IgD-negative memory B cell (primary cell): ENCODE results near the gene COL1A1. TPM values are rescaled to one million over a fixed set of nuclear protein-coding genes. Genes with fewer than 3 reads are reported as not detected.
A peak's percentile ranks its signal among the peaks of the same experiment; 100 is the strongest.

Experiments
- H3K27ac Mint-ChIP-seq, 3 donors: one replicate each; pipeline ENCODE4 v1.8.0; 2020 to 2022; ENCODE audit warnings: mild to moderate bottlenecking in 3 of 3, mixed read lengths in 3 of 3, moderate library complexity in 1 of 3
- H3K27me3 Mint-ChIP-seq: one replicate; pipeline ENCODE4 v1.8.0; 2021; ENCODE audit warnings: mixed read lengths
- H3K36me3 Mint-ChIP-seq: one replicate; pipeline ENCODE4 v1.8.0; 2020; ENCODE audit warnings: mild to moderate bottlenecking, mixed read lengths
- H3K4me1 Mint-ChIP-seq, 3 donors: one replicate each; pipeline ENCODE4 v1.8.0; 2020 to 2022; ENCODE audit warnings: mixed read lengths in 3 of 3, mild to moderate bottlenecking in 1 of 3
- H3K4me3 Mint-ChIP-seq, 4 donors: one replicate each; pipeline ENCODE4 v1.8.0; 2020 to 2022; ENCODE audit warnings: mild to moderate bottlenecking in 4 of 4, mixed read lengths in 4 of 4, moderate library complexity in 3 of 4
- H3K9me3 Mint-ChIP-seq, 3 donors: one replicate each; pipeline ENCODE4 v1.8.0; 2020 to 2021; ENCODE audit warnings: mixed read lengths in 3 of 3, mild to moderate bottlenecking in 1 of 3
- polyA plus RNA-seq: library from polyadenylated mRNA; unstranded; fragments of 300-500 nt; fragmentation: Illumina TruSeq; gene quantifications from one replicate; pipeline ENCODE4 v1.2.3, GENCODE V29; 2021

Gene COL1A1
- polyA plus RNA-seq, 1 donor from 2014 or later, result 0.74 TPM

GRCh38 chr17:50155115-50155819 is 46.2 kb downstream of the COL1A1 start:
- H3K27me3 Mint-ChIP-seq, result no peaks in the 10 kb centered on the region
- no peaks in the 10 kb centered on the region for H3K36me3 Mint-ChIP-seq
- H3K4me3 Mint-ChIP-seq, result peak overlapping the region in 2 of 4 donors; percentile 45 to 55
- H3K27ac Mint-ChIP-seq, result peak overlapping the region; percentile 13 to 99 (median 78)
- H3K4me1 Mint-ChIP-seq, result peaks cover 4 to 23% (median 11%) of the 10 kb centered on the region in 3 donors
- H3K9me3 Mint-ChIP-seq, result no peaks in the 10 kb centered on the region

GRCh38 chr17:50154604-50155003 is 46.8 kb downstream of the COL1A1 start:
- Mint-ChIP-seq H3K4me1 (peaks cover 0 to 21% (median 11%) of the 10 kb centered on the region in 3 donors), H3K9me3 (no peaks in the 10 kb centered on the region), H3K27ac (peak overlapping the region; percentile 78 to 99 (median 91)), H3K36me3 (no peaks in the 10 kb centered on the region), H3K4me3 (peak overlapping the region in 3 of 4 donors; percentile 45 to 55 (median 54)), H3K27me3 (no peaks in the 10 kb centered on the region)

DNA sequence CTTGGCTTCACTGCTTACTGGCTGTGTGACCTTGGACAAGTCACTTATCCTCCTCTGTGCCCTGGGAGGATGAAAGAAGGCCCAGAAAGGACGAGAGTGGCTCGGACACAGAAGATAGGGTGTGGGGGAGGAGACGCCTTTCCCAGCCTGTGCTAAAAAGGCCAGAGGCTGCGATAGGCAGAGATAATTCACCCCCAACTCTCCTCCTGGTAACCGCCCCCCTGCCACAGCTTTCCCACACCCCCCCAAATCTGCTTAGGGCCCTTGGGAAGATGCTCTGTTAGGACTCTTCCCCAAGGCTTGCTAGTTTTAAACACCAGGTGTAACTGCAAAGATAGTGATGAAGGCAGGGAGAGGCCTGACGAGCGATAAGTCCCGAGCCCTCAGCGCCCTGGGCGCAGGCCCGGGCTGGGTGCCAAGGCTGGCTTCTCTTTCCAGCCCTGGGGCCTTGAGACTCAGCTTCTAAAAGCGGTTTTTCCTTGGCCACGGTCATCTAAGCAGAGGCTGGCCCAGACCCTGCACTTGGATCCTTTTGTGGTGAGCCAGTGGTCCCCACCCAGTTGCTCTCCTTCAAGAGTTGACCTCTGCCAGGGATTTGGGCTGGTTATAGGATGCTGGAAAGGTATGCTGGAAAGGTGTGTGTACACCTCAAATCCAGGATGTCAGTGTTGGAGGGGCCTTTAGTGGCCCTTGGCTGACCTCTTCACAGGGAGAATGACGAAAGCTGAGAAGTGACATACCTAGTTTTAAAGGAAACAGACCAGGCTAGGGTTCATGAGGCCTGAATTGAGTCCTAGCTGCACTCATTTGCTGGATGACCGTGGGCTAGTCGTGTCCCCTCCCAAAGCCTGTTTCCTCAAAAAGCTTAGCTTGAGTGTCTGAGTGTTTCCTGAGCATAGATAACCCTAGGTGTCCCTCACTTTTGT is 47.5 kb downstream of the COL1A1 start:
- Mint-ChIP-seq H3K36me3 (no peaks in the 10 kb centered on the region), H3K27me3 (no peaks in the 10 kb centered on the region), H3K4me1 (peaks cover 0 to 21% (median 11%) of the 10 kb centered on the region in 3 donors), H3K4me3 (peak overlapping the region in 2 of 4 donors; percentile 25 to 55), H3K9me3 (no peaks in the 10 kb centered on the region), H3K27ac (peak overlapping the region; percentile 71 to 99 (median 91))

DNA sequence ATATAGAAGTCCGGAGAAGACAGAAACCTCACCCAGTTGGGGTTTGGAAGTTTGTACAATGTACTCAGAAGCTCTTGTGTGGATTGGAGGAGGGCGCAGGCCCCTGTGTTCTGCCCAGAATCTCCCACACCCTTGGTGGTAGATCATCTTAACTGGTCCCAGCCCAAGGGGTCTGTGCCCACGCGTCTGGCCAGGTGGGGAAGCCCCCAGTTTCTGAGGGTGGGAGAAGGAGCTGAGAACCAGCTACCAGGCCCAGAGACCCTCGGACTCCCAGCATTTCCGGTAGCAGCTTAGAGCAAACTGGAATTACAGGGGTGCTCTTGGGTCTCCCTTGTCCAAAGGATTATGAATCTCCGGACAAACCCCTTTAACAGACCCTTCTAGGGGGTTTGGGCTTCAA is 48.7 kb downstream of the COL1A1 start:
- peaks cover 0 to 17% (median 12%) of the 10 kb centered on the region in 3 donors for H3K4me1 Mint-ChIP-seq
- H3K4me3 Mint-ChIP-seq, result peak overlapping the region in 3 of 4 donors; percentile 93 to 98 (median 98)
- peaks cover 4% of the 10 kb centered on the region for H3K36me3 Mint-ChIP-seq
- H3K27ac Mint-ChIP-seq, result peak overlapping the region in 1 of 3 donors; percentile 99
- H3K27me3 Mint-ChIP-seq, result no peaks in the 10 kb centered on the region
- no peaks in the 10 kb centered on the region for H3K9me3 Mint-ChIP-seq

- Mint-ChIP-seq H3K4me1 (peaks cover 3 to 18% (median 12%) of the 10 kb centered on the region in 3 donors), H3K36me3 (peaks cover 5% of the 10 kb centered on the region), H3K27ac (peak overlapping the region; percentile 86 to 99 (median 90)), H3K9me3 (no peaks in the 10 kb centered on the region), H3K27me3 (no peaks in the 10 kb centered on the region), H3K4me3 (peak overlapping the region; percentile 93 to 98 (median 96))
Measured at GRCh38 chr17:50151937-50152547, 49.4 kb downstream of the COL1A1 start.

DNA sequence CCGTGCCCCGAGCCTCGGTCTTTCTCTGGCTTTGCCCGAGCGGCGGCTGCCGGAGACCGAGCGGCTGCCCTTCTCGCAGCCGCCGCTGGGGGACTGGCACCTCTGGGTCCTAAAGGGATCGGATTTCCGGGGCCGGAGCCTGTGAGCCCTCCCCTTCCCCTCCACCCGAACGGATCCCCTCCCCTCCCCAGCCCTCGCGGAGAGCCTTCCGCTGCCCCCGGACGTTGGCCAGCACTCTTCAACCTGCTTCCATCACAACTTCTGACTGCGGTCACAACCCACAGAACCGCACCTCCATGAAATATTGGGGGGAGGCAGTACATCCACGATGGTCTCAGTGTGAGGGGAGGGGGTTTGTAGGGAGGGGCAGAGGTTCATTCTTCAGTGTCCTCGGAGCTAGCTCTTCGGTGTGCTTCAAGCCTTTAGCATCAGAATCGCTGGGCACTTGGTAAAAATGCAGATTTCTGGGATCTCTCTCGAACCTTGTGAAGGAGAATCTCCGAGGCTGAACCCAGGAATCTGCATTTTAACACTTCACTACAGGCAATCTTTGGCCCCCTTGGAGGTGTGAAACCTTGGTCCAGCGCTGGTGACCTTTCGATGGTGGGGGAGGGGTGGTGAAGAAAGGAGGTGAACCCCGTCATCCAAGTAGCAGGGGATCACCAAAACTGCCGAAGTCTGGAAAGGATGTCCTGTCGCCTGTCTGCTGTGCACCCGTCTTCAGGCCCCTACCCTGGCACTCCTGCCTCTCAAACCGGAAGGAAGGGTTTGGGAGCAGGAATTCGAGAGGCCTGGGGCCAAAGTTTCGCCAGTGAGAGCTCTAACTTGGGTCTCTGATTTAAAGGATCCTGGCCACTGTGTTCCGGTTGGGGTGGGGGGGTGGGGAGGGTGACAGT is 50.1 kb downstream of the COL1A1 start:
- no peaks in the 10 kb centered on the region for H3K9me3 Mint-ChIP-seq
- peaks cover 9 to 24% (median 15%) of the 10 kb centered on the region in 3 donors for H3K4me1 Mint-ChIP-seq
- H3K27me3 Mint-ChIP-seq, result no peaks in the 10 kb centered on the region
- H3K27ac Mint-ChIP-seq, result peak overlapping the region; percentile 90 to 99 (median 93)
- H3K4me3 Mint-ChIP-seq, result peak overlapping the region; percentile 93 to 98 (median 96)
- peaks cover 8% of the 10 kb centered on the region for H3K36me3 Mint-ChIP-seq

DNA sequence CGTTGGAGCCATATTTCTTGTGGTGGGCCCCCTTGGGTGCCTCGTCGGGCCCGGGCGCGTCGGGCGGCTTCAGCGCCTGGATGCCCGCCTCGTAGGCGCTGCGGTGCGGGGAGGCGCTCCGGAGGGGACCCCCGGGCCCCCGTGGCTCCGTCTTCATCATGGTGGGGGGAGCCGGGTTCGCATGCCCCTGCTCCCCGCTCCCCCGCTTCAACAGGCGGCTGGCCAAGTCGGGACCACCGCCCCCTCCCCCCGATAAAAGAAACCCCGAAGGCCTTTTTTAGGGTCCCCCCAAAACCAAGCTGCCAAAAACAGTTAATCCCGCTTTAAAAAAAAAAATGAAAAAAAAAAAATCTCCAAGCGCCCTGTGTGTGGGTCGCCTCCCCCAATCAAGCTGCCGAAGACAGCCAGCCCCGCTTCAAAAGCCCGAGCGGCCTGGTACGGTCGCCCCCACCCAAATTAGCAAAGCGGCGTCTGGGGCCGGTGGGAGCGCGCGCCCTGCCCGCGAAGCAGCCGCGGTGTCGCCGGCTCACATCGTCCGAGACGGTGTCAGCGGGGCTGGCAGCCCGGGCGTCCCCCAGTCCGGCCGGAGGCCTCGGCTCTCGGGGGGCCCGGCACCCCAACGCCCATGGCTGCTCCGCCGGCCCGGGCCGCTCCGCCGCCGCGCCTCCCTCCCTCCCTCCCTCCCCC is 50.9 kb downstream of the COL1A1 start, which contains the start of gene PPP1R9B:
PPP1R9B (minus strand) TSS at position 324 of the 687 bp plus-strand sequence; CDS start at position 160, 164 bp downstream.
- H3K27me3 Mint-ChIP-seq, result no peaks in the 10 kb centered on the region
- H3K4me3 Mint-ChIP-seq, result peak within 1 kb of the TSS; percentile 95 to 100 (median 98)
- peak within 1 kb of the TSS; percentile 93 to 99 (median 99) for H3K27ac Mint-ChIP-seq
- peaks cover 8% of the 10 kb centered on the region for H3K36me3 Mint-ChIP-seq
- H3K4me1 Mint-ChIP-seq, result peaks cover 9 to 28% (median 18%) of the 10 kb centered on the region in 3 donors
- H3K9me3 Mint-ChIP-seq, result no peaks in the 10 kb centered on the region

DNA sequence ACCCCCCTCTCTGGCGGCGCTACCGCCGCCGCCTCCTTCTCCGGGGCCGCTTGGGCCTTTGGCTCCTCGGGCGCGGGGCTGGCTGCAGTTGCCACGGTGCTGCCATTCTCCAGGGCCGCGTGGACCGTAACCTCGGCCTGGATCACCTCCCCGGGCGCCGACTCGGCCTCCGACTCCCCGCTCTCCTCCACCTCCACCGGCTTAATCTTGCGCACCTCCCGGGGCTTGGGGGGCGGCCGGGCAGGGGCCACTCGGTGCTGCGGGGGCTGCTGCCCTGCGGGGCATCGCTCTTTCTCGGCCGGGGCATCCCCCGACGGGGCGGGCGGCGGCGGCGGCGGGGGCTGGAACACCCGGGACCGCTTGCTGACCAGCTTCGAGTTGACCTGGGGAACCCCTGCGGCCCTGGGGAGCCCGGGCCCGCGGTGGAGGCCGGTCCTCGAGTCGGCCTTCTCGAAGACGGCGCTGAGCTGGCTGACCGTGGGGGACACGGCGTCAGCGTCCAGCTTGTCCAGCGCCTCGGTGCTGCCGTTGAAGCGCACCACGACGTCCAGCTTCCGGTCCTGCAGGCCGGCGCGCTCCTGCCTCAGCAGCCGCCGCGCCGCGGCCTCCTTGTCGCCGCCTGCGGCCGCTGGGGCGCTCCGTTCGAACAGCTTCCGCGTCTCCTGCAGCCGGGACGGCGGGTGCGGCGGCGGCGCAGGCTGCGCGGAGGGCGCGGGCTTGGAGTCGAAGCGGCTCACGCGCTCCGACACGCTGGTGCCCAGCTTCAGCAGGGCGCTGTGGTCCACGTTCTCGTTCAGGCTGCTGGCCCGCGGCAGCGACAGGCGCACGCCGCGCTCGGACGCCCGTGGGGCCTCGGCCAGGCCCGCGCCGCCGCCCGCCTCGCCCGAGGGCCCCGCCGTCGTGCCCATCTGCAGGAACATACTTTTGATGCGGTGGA is 51.7 kb downstream of the COL1A1 start:
- H3K36me3 Mint-ChIP-seq, result peaks cover 9% of the 10 kb centered on the region
- H3K27me3 Mint-ChIP-seq, result no peaks in the 10 kb centered on the region
- peak overlapping the region; percentile 91 to 100 (median 96) for H3K4me3 Mint-ChIP-seq
- no peaks in the 10 kb centered on the region for H3K9me3 Mint-ChIP-seq
- peak overlapping the region; percentile 91 to 99 (median 95) for H3K27ac Mint-ChIP-seq
- H3K4me1 Mint-ChIP-seq, result peaks cover 9 to 31% (median 23%) of the 10 kb centered on the region in 3 donors

GRCh38 chr17:50149091-50149416 is 52.4 kb downstream of the COL1A1 start:
- no peaks in the 10 kb centered on the region for H3K9me3 Mint-ChIP-seq
- H3K36me3 Mint-ChIP-seq, result peaks cover 14% of the 10 kb centered on the region
- H3K27me3 Mint-ChIP-seq, result no peaks in the 10 kb centered on the region
- peak overlapping the region; percentile 91 to 100 (median 95) for H3K4me3 Mint-ChIP-seq
- H3K4me1 Mint-ChIP-seq, result peaks cover 15 to 31% (median 25%) of the 10 kb centered on the region in 3 donors
- peak overlapping the region; percentile 91 to 99 (median 95) for H3K27ac Mint-ChIP-seq

- Mint-ChIP-seq H3K27me3 (no peaks in the 10 kb centered on the region), H3K36me3 (peaks cover 14% of the 10 kb centered on the region), H3K27ac (peak overlapping the region; percentile 95 to 99 (median 99)), H3K4me3 (peak overlapping the region; percentile 91 to 100 (median 98)), H3K4me1 (peaks cover 15 to 32% (median 30%) of the 10 kb centered on the region in 3 donors), H3K9me3 (no peaks in the 10 kb centered on the region)
Measured at GRCh38 chr17:50148226-50149090, 53.0 kb downstream of the COL1A1 start.

DNA sequence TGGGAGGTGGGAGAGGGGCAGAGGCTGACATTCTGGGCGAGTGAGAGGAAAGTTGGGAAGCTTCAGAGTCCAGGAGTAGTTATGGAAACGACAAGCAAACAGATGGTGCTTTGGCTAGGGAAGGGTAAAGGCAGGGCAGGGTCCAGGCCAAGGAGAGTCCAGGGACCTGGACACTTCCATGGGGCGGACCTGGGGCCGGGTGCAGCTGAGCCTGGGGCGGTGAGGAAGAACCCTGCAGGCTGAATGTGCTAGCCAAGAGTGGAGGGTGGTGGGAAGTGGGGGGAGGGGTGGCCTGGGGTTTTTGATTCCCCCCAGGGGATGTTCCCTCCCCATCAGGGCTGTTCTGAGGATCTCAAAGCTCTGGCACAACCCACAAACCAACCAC is 53.6 kb downstream of the COL1A1 start:
- H3K27me3 Mint-ChIP-seq, result no peaks in the 10 kb centered on the region
- peak overlapping the region; percentile 91 to 100 (median 98) for H3K4me3 Mint-ChIP-seq
- H3K27ac Mint-ChIP-seq, result peak overlapping the region; percentile 95 to 99 (median 99)
- peaks cover 15% of the 10 kb centered on the region for H3K36me3 Mint-ChIP-seq
- H3K9me3 Mint-ChIP-seq, result no peaks in the 10 kb centered on the region
- H3K4me1 Mint-ChIP-seq, result peaks cover 19 to 37% (median 34%) of the 10 kb centered on the region in 3 donors
